GM12878 (cell line): ENCODE measurements around the gene PTPRN2. TPM values are rescaled to one million over a fixed set of nuclear protein-coding genes. Genes with fewer than 3 reads are reported as not detected.

Experiments used
- ATAC-seq: fragments of 200-7000 bp; cut with Tn5 transposase; 3 replicates; pipeline ENCODE4 v1.9.1; 2020; ENCODE audit warnings: mild to moderate bottlenecking, moderate library complexity
- BruUV-seq: library from RNA; stranded (reverse); fragments of 400-500 nt; replicated peaks from 2 replicates; lab custom pipeline; 2021; lab: Mats Ljungman, UMichigan
- CTCF ChIA-PET: fragments of 300-600 bp; sonication (Branson Sonifier 250); formaldehyde crosslinking; extraction: SDS; loops from one replicate; lab custom pipeline; 2021; ENCODE audit warnings: inconsistent platforms; lab: Yijun Ruan, JAX
- POLR2A ChIA-PET: fragments of 350-600 bp; formaldehyde crosslinking; extraction: SDS; loops from one replicate; lab custom pipeline; 2021; ENCODE audit warnings: inconsistent platforms; lab: Charles Lee
- RAD21 ChIA-PET: fragments of 300-600 bp; sonication (Branson Sonifier 250); formaldehyde crosslinking; loops from one replicate; lab custom pipeline; 2023; ENCODE audit warnings: antibody characterized with exemption; ENCODE audit not compliant: unreplicated experiment; lab: Charles Lee
- SMC1A ChIA-PET: fragments of 300-600 bp; sonication (Branson Sonifier 250); formaldehyde crosslinking; loops from one replicate; lab custom pipeline; 2023; ENCODE audit not compliant: unreplicated experiment, uncharacterized antibody; lab: Charles Lee
- DNase-seq: peaks from one replicate; pipeline ENCODE4 v3.0.0-alpha.2; 2011; ENCODE audit warnings: low read depth, low spot score
- FAIRE-seq: peaks from 3 replicates; lab custom pipeline; 2011; peaks lifted over from hg19 to GRCh38; lab: Jason Lieb, UNC
- H2AFZ ChIP-seq: 2 replicates; pipeline ENCODE4 v1.6.0; 2011; ENCODE audit warnings: low read depth, low read length, control low read depth; ENCODE audit not compliant: control insufficient read depth
- H3K27ac ChIP-seq: 2 replicates; pipeline ENCODE4 v1.5.1; 2011; ENCODE audit warnings: control low read depth; ENCODE audit not compliant: control insufficient read depth, insufficient read depth
- H3K27me3 ChIP-seq, 2 experiments: replicated peaks in 1 of 2; 2 replicates each; pipeline versions ENCODE4 v1.6.0 to v1.6.1; 2011; ENCODE audit warnings: low read length in 1 of 2; ENCODE audit not compliant: control insufficient read depth in 2 of 2, insufficient read depth in 2 of 2
- H3K36me3 ChIP-seq, 2 experiments: 2 replicates each; pipeline ENCODE4 v1.5.1; 2011; ENCODE audit warnings: low read length in 1 of 2; ENCODE audit not compliant: control insufficient read depth in 2 of 2, insufficient read depth in 2 of 2
- H3K4me1 ChIP-seq: 2 replicates; pipeline ENCODE4 v1.6.1; 2011; ENCODE audit warnings: mild to moderate bottlenecking, low read length, moderate library complexity, mixed read lengths; ENCODE audit not compliant: control insufficient read depth, insufficient read depth
- H3K4me2 ChIP-seq: 2 replicates; pipeline ENCODE4 v1.6.0; 2011; ENCODE audit warnings: control low read depth; ENCODE audit not compliant: control insufficient read depth, insufficient read depth
- H3K4me3 ChIP-seq: fragments of 200-600 bp; sonication (generic); 2 replicates; pipeline ENCODE4 v1.5.1; 2016
- H3K79me2 ChIP-seq: 2 replicates; pipeline ENCODE4 v1.6.0; 2011; ENCODE audit warnings: low read length; ENCODE audit not compliant: control insufficient read depth, insufficient read depth
- H3K9ac ChIP-seq: 2 replicates; pipeline ENCODE4 v1.8.0; 2011; ENCODE audit warnings: low read length, control low read depth, mixed read lengths; ENCODE audit not compliant: control insufficient read depth, insufficient read depth
- H3K9me3 ChIP-seq: replicated peaks from 3 replicates; pipeline ENCODE4 v1.5.1; 2011; ENCODE audit warnings: mild to moderate bottlenecking, low read length; ENCODE audit not compliant: control insufficient read depth, insufficient read depth
- H4K20me1 ChIP-seq: 2 replicates; pipeline ENCODE4 v1.6.0; 2011; ENCODE audit not compliant: control insufficient read depth, insufficient read depth
- BCL11A ChIP-seq: IDR thresholded peaks from 2 replicates; pipeline ENCODE4 v1.6.1; 2011; ENCODE audit warnings: low read depth, low read length
- CBFB ChIP-seq: IDR thresholded peaks from 2 replicates; pipeline ENCODE4 v1.6.1; 2016; ENCODE audit warnings: antibody characterized with exemption, low read depth
- FOS ChIP-seq: IDR thresholded peaks from 3 replicates; pipeline ENCODE4 v1.6.1; 2011; ENCODE audit warnings: borderline replicate concordance; ENCODE audit not compliant: insufficient read length; ENCODE audit errors: extremely low read depth
- JUNB ChIP-seq: IDR thresholded peaks from 2 replicates; pipeline ENCODE4 v1.6.1; 2016; ENCODE audit warnings: antibody characterized with exemption, mild to moderate bottlenecking
- JUND ChIP-seq: IDR thresholded peaks from 2 replicates; pipeline ENCODE4 v1.6.1; 2012; ENCODE audit warnings: low read depth, mild to moderate bottlenecking, low read length, improper control_type of control experiment, moderate library complexity
- KLF5 ChIP-seq: fragments of 450-650 bp; IDR thresholded peaks from 2 replicates; pipeline ENCODE4 v1.6.1; 2014; ENCODE audit warnings: mild to moderate bottlenecking; ENCODE audit not compliant: partially characterized antibody
- MEF2A ChIP-seq: IDR thresholded peaks from 2 replicates; pipeline ENCODE4 v1.6.1; 2011; ENCODE audit warnings: low read depth, mild to moderate bottlenecking, low read length, moderate library complexity; ENCODE audit not compliant: insufficient read depth
- MTA2 ChIP-seq: fragments of 450-650 bp; IDR thresholded peaks from 2 replicates; pipeline ENCODE4 v1.6.1; 2016; ENCODE audit warnings: low read depth, mild to moderate bottlenecking, moderate library complexity
- WGBS: methylation state at CpG from one replicate; pipeline ENCODE4 v1.1.6; 2016; ENCODE audit warnings: low lambda C conversion rate; ENCODE audit not compliant: insufficient replicate concordance, insufficient coverage; ENCODE audit errors: missing lambda C conversion rate; 5-methylcytosine and 5-hydroxymethylcytosine counted together
- in situ Hi-C: fragments of 300-500 bp; cut with MboI; formaldehyde crosslinking; loops from 9 replicates; pipeline ENCODE4 v1.14.3; 2018; ENCODE audit warnings: mixed read lengths
- intact Hi-C: fragments of 100-400 bp; cut with micrococcal nuclease; formaldehyde crosslinking; loops from one replicate; pipeline ENCODE4 v1.14.2; 2022; ENCODE audit not compliant: unreplicated experiment
- polyA plus RNA-seq, 11 experiments: library from polyadenylated mRNA; depleted of rRNA in 4 of 11; unstranded in 6 of 11; stranded (reverse) in 5 of 11; fragments of >200 nt; fragmentation: Nextera tagmentation in 4 of 11; fragmentation: Illumina TruSeq in 1 of 11; extraction: Ambion mirVana in 4 of 11; extraction: Trizol in 1 of 11; gene quantifications; 1 replicate in 1 of 11; 2 replicates in 10 of 11; pipeline versions ENCODE4 v1.2.1 to v1.2.3, GENCODE V29; 2011 to 2016; ENCODE audit warnings: inconsistent platforms in 2 of 11, missing spikeins in 2 of 11, low read depth in 1 of 11
- total RNA-seq, 4 experiments: library from RNA; depleted of rRNA in 3 of 4; stranded (reverse); fragments of >200 nt in 3 of 4; fragmentation: Illumina TruSeq in 1 of 4; extraction: Trizol in 1 of 4; gene quantifications; 2 replicates each; pipeline versions ENCODE4 v1.2.1 to v1.2.3, GENCODE V29; 2013 to 2021
- TF ChIP-seq, protein P1 (sequence below): fragments of 450-650 bp; formaldehyde crosslinking; IDR thresholded peaks from 2 replicates; pipeline ENCODE4 v1.5.0; 2022; ENCODE audit warnings: mild to moderate bottlenecking, missing genetic modification characterization
- TF ChIP-seq, protein P2 (sequence below): fragments of 450-650 bp; IDR thresholded peaks from 2 replicates; pipeline ENCODE4 v1.6.1; 2016; ENCODE audit warnings: mild to moderate bottlenecking, moderate library complexity, borderline replicate concordance
- TF ChIP-seq, protein P3 (sequence below): fragments of 150-350 bp; IDR thresholded peaks from 2 replicates; pipeline ENCODE4 v1.6.1; 2014; ENCODE audit warnings: mild to moderate bottlenecking, low read depth, low read length
- TF ChIP-seq, protein P4 (sequence below): IDR thresholded peaks from 2 replicates; pipeline ENCODE4 v1.6.1; 2011; ENCODE audit warnings: borderline replicate concordance, low read depth, mild to moderate bottlenecking, moderate library complexity, mixed read lengths, low read length; ENCODE audit not compliant: insufficient read depth; ENCODE audit errors: extremely low read length
- TF ChIP-seq, protein P5 (sequence below): IDR thresholded peaks from 2 replicates; pipeline ENCODE4 v1.6.1; 2011; ENCODE audit warnings: mild to moderate bottlenecking, low read depth, low read length, moderate library complexity; ENCODE audit not compliant: insufficient replicate concordance

PTPRN2 gene
- total and polyA plus RNA-seq, 10 of the 15 experiments (the other 5 are each of a cell fraction or from before 2014, with no cell fraction given): 5.4 TPM; not detected in 9

DNA sequence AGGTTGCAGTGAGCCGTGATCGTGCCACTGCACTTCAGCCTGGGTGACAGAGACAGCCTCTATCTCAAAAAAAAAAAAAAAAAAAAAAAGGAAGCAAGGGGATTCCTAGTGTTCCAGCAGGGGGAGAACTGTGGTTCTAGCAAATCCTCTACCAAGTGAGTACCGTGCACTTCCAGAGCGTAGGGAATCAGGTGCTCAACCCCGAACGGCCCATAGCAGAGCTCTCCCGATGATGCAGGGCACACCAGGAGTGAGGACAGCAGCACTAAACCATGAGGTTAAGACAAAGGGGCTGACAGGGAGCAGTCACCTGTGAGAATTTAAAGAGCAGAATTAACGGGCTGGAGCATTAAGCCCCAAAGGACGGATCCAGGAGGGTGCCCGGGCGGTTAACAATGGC, 173.6 kb downstream of the PTPRN2 start:
- H3K27me3 ChIP-seq: no peaks in the 10 kb centered on the region
- H3K4me1 ChIP-seq: no peaks in the 10 kb centered on the region
- no peaks in the 10 kb centered on the region; the same call in 2 of the 3 replicates for H3K9me3 ChIP-seq
- intact Hi-C loops (no loop called here), in situ Hi-C loops (no loop called here)
- H3K9ac ChIP-seq: no peak overlapping the region
- FAIRE-seq: no peak
- no peaks in the 10 kb centered on the region for H4K20me1 ChIP-seq
- H3K79me2 ChIP-seq: no peaks in the 10 kb centered on the region
- no peak overlapping the region for H2AFZ ChIP-seq
- no peak for ATAC-seq
- no peak overlapping the region for H3K27ac ChIP-seq
- H3K36me3 ChIP-seq: no peaks in the 10 kb centered on the region
- CTCF ChIA-PET: no interaction called here
- WGBS: 53% methylated on average over 9 of the region's 11 CpGs
- SMC1A ChIA-PET: no interaction called here
- RAD21 ChIA-PET: no interaction called here
- POLR2A ChIA-PET: no interaction called here
- no peak overlapping the region for H3K4me3 ChIP-seq
- H3K4me2 ChIP-seq: no peak overlapping the region
- no TSS peak for BruUV-seq
- TF ChIP-seq, protein P1, sequence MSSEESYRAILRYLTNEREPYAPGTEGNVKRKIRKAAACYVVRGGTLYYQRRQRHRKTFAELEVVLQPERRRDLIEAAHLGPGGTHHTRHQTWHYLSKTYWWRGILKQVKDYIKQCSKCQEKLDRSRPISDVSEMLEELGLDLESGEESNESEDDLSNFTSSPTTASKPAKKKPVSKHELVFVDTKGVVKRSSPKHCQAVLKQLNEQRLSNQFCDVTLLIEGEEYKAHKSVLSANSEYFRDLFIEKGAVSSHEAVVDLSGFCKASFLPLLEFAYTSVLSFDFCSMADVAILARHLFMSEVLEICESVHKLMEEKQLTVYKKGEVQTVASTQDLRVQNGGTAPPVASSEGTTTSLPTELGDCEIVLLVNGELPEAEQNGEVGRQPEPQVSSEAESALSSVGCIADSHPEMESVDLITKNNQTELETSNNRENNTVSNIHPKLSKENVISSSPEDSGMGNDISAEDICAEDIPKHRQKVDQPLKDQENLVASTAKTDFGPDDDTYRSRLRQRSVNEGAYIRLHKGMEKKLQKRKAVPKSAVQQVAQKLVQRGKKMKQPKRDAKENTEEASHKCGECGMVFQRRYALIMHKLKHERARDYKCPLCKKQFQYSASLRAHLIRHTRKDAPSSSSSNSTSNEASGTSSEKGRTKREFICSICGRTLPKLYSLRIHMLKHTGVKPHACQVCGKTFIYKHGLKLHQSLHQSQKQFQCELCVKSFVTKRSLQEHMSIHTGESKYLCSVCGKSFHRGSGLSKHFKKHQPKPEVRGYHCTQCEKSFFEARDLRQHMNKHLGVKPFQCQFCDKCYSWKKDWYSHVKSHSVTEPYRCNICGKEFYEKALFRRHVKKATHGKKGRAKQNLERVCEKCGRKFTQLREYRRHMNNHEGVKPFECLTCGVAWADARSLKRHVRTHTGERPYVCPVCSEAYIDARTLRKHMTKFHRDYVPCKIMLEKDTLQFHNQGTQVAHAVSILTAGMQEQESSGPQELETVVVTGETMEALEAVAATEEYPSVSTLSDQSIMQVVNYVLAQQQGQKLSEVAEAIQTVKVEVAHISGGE (CRISPR knock-in tag): no peak
- TF ChIP-seq, protein P2, sequence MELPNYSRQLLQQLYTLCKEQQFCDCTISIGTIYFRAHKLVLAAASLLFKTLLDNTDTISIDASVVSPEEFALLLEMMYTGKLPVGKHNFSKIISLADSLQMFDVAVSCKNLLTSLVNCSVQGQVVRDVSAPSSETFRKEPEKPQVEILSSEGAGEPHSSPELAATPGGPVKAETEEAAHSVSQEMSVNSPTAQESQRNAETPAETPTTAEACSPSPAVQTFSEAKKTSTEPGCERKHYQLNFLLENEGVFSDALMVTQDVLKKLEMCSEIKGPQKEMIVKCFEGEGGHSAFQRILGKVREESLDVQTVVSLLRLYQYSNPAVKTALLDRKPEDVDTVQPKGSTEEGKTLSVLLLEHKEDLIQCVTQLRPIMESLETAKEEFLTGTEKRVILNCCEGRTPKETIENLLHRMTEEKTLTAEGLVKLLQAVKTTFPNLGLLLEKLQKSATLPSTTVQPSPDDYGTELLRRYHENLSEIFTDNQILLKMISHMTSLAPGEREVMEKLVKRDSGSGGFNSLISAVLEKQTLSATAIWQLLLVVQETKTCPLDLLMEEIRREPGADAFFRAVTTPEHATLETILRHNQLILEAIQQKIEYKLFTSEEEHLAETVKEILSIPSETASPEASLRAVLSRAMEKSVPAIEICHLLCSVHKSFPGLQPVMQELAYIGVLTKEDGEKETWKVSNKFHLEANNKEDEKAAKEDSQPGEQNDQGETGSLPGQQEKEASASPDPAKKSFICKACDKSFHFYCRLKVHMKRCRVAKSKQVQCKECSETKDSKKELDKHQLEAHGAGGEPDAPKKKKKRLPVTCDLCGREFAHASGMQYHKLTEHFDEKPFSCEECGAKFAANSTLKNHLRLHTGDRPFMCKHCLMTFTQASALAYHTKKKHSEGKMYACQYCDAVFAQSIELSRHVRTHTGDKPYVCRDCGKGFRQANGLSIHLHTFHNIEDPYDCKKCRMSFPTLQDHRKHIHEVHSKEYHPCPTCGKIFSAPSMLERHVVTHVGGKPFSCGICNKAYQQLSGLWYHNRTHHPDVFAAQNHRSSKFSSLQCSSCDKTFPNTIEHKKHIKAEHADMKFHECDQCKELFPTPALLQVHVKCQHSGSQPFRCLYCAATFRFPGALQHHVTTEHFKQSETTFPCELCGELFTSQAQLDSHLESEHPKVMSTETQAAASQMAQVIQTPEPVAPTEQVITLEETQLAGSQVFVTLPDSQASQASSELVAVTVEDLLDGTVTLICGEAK: no peak
- TF ChIP-seq FOS (no peak), CBFB (no peak), KLF5 (no peak), JUNB (no peak), MTA2 (no peak), BCL11A (no peak), MEF2A (no peak), JUND (no peak)
- TF ChIP-seq, protein P3, sequence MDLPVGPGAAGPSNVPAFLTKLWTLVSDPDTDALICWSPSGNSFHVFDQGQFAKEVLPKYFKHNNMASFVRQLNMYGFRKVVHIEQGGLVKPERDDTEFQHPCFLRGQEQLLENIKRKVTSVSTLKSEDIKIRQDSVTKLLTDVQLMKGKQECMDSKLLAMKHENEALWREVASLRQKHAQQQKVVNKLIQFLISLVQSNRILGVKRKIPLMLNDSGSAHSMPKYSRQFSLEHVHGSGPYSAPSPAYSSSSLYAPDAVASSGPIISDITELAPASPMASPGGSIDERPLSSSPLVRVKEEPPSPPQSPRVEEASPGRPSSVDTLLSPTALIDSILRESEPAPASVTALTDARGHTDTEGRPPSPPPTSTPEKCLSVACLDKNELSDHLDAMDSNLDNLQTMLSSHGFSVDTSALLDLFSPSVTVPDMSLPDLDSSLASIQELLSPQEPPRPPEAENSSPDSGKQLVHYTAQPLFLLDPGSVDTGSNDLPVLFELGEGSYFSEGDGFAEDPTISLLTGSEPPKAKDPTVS: no peak
- TF ChIP-seq, protein P4, sequence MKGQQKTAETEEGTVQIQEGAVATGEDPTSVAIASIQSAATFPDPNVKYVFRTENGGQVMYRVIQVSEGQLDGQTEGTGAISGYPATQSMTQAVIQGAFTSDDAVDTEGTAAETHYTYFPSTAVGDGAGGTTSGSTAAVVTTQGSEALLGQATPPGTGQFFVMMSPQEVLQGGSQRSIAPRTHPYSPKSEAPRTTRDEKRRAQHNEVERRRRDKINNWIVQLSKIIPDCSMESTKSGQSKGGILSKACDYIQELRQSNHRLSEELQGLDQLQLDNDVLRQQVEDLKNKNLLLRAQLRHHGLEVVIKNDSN: no peak
- TF ChIP-seq, protein P5, sequence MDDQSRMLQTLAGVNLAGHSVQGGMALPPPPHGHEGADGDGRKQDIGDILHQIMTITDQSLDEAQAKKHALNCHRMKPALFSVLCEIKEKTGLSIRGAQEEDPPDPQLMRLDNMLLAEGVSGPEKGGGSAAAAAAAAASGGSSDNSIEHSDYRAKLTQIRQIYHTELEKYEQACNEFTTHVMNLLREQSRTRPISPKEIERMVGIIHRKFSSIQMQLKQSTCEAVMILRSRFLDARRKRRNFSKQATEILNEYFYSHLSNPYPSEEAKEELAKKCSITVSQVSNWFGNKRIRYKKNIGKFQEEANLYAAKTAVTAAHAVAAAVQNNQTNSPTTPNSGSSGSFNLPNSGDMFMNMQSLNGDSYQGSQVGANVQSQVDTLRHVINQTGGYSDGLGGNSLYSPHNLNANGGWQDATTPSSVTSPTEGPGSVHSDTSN: no peak
- DNase-seq: no peak
